HG02981 (cell line): Measurements from ENCODE around the gene GUCY1A2.
"Not testable (repeated sequence)": the region's sequence is repeated elsewhere in the genome, so short reads cannot be mapped to it uniquely, and the experiment has no call there.

Experiments used
- ATAC-seq: cut with Tn5 transposase; IDR thresholded peaks from one replicate; pipeline ENCODE4 v1.9.1; 2021; ENCODE audit warnings: mild to moderate bottlenecking, moderate library complexity; ENCODE audit not compliant: unreplicated experiment

The GUCY1A2 gene

DNA sequence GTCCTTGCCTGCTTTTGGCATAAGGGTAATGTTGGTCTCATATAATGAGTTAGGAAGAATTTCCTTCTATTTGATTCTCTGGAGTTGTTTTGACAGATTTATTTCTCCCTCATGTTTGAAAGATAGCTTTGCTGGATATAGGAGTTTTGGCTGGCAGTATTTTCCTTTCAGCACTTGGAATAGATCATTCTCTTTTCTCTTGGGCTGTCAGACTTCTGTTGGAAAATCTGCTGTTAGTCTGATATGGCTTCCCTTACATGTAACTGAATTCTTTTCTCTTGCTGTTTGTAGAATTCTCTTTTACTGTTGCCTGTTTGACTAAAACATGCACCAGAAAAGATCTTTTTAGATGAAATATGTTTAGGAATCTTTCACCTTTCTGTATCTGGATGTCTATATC is 165.5 kb downstream of the GUCY1A2 start:
- no peak for ATAC-seq

DNA sequence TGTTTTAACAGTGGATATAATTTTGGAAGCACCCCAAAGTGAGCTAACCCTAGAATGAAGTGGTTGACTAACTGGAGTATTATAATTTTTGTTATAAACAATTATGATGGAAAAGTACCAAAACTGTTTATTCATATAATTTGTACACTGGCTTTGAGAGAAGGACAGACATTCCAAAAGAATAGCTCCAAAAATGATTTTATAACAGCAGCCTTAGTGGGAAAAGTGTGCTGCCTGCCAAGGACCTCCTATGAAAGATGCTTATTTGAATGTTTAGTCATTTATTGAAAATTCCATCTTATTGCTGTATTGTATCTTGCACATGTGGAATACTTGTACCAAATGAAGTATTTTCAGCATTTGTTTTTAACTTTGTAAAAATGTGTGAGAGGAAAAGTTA is 169.8 kb downstream of the GUCY1A2 start:
- ATAC-seq: no peak

DNA sequence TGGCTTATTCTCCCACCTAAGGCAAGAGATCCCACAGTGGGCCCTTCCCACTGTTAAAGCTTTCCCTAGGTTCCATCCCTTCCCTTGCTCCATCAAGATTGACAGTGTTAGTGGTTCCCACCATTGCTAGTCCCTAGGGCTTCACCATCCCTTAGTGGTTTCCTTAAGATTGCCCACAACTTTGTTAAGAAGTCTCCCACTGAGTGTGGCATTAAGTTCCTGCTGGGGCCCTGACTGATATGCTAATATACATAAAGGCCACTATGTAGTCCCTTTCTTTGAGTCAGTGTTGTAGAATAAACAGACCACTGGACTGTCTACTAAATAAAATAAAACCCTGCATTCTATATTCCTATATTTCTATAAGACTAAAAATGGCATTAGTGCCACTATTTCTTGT is 176.1 kb downstream of the GUCY1A2 start:
- ATAC-seq: no peak

GRCh38 chr11:106840947-106841346 is 177.3 kb downstream of the GUCY1A2 start:
- no peak for ATAC-seq

GRCh38 chr11:106840146-106840545 is 178.1 kb downstream of the GUCY1A2 start:
- no peak for ATAC-seq

DNA sequence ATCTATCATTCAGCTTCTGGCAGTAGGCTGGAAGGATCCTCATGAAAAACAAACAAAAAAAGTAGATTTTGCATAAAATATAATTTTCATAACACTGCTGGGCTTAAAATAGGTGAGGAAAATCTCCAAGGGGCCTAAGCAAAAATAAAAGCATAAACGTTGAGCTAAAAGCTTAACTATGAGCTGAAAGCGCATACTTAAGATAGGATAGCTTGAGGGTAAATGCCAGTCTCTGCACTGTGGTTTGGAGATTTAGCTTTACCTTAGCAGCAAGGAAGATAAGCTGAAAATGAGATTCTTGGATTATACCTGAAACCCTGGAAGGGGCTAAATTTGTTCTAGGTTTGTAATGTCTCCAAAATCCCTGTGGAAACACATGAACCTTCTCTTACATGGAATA is 183.7 kb downstream of the GUCY1A2 start:
- ATAC-seq: no peak

- ATAC-seq: no peak
Measured at GRCh38 chr11:106828976-106829375, 189.3 kb downstream of the GUCY1A2 start.

DNA sequence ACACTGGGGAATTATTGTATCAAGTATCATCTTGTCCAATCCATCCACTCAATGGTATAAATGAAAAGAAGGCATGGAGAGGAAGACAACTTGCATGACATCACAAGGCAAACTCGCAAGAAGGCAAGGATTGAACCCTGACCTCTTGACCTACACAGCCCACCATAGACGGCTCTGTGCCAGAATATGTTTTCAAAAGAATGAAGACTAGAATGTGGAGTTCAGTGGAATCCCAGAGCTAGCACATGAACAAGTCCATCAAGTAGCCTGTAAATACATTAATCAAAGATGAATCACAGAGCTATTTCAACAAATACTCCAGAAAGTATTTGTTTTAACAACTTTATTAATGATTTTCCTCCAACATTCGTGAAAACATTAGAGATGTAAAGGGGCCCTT is 189.7 kb downstream of the GUCY1A2 start:
- no peak for ATAC-seq

- no peak for ATAC-seq
Measured at GRCh38 chr11:106827687-106828086, 190.6 kb downstream of the GUCY1A2 start.

DNA sequence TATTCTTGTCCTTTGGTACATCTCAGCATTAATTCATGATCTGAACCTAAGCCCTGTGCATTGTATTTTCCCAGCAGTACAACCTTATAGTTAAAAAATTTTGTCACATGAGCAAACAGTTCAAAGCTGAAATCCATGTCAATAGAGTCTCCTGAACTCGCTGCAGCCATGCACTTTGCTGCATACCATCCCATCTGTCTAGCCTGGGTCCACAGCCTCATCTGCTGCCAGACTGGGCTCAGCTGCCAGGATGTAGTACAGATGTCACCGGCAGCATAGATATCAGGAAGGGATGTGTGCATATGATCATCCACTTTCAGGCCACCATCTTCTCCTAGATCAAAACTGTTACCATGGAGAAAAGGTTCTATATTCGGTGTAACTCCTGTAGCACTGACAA is 191.7 kb downstream of the GUCY1A2 start:
- not testable (repeated sequence) for ATAC-seq

- ATAC-seq: no peak
Measured at GRCh38 chr11:106821826-106822225, 196.4 kb downstream of the GUCY1A2 start.

GRCh38 chr11:106821291-106821690 is 197.0 kb downstream of the GUCY1A2 start:
- ATAC-seq: no peak

GRCh38 chr11:106818443-106818842 is 199.8 kb downstream of the GUCY1A2 start:
- ATAC-seq: no peak

- no peak for ATAC-seq
Measured at GRCh38 chr11:106815209-106815608, 203.1 kb downstream of the GUCY1A2 start.

DNA sequence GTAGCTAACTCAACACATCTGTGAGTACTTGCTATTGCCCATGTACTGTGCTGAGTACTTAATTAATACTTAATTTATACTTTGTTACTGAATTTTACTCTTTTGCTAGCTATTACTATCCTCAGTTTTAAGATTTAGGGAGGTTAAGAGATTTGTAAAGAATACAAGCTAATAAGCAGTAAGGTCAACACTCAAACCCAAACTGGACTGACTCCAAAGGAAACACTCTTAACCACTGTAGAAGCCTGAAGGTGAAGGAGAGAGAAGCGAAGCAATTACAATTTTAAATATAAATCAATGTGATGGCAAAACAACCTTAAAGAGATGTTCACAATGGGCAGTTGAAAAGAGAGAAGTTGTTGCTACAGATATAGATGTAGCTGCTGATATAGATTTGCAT is 204.5 kb downstream of the GUCY1A2 start:
- no peak for ATAC-seq

- no peak for ATAC-seq
Measured at GRCh38 chr11:106794058-106794457, 224.2 kb downstream of the GUCY1A2 start.

DNA sequence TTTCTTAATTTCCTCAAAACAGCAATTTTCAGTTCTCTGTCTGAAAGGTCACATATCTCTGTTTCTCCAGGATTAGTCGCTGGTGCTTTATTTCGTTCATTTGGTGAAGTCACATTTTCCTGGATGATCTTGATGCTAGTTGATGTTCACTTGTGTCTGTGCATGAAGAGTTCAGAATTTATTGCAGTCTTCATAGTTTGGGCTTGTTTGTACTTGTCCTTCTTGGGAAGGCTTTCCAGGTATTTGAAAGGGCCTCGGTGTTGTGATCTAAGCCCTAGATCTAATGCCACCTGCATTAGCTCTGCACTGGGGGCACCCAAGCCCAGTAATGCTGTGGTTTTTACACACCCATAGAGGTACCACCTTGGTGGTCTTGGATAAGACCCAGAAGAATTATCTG is 228.9 kb downstream of the GUCY1A2 start:
- no peak for ATAC-seq

- ATAC-seq: no peak
Measured at GRCh38 chr11:106787454-106787853, 230.8 kb downstream of the GUCY1A2 start.

- ATAC-seq: no peak
Measured at GRCh38 chr11:106785913-106786650, 232.2 kb downstream of the GUCY1A2 start.

DNA sequence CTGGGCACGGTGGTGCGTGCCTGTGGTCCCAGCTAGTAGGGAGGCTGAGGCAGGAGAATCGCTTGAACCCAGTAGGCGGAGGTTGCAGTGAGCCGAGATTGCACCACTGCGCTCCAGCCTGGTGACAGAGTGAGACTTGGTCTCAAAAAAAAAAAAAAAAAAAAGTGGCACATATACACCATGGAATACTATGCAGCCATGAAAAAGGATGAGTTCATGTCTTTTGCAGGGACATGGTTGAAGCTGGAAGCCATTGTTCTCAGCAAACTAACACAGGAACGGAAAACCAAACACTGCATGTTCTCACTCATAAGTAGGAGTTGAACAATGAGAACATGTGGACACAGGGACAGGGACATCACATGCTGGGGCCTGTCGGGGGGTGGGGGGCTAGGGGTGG is 241.0 kb downstream of the GUCY1A2 start:
- not testable (repeated sequence) for ATAC-seq

DNA sequence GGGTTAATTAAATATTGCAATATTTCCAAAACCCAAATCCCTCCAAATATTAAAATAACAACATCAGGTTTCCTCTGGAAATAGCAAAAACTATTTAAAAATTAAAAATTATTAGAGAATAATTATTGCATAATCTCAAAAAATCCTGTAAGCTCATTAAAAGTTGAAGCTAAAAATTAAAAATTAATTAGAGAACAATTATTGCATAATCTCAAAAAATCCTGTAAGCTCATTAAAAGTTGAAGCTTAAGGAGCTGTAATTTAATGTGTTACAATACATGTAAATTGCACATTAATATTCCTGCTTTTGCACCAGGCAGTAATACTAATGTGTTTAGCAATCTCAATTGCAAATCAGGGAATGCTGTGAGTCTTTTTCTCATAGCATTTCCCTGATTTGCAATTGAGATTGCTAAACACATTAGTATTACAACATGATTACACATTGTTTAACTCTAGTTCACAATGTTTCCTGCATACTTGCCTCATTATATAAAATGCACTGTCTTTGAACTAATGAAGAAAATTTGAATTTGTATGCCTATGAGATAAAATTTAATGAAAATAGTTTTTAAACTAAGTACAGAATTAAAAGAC is 247.7 kb downstream of the GUCY1A2 start:
- ATAC-seq: no peak

DNA sequence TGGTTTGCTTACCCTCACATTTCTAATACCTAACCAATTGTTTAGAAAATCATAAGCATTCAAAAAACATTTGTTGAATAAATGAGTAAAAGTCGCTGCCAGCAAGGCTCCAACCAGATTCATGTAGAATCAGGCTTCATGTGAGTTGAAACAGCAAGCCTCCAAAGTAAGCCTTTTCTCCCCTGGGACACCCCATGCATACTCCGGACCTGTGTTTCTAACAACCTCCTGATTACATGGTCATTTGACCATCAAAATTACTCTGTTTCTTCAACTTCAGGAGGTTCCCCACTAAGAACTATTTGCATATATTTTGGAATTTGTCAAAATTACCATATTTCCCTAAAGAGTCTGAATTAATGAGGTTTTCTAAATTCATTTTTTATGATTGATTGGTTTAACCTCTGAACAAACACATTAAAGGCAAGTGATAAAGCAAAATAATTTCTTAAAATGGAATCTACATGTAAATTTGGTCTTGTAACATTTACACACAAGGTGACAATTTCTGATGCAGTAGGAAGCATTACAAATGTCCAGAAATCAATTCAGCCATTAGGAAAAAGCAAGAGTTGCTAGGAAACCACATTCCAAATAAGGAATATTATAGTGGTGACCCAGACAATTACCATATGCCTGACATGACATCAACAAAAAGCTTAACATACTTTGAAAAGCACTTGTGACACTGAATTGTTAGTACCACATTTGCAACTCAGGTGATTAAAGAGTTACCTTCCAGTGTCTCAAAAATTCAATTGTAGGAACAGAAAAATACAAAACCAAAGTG is 252.6 kb downstream of the GUCY1A2 start:
- ATAC-seq: no peak
